ENCODE measurements around the gene NPIPB6.
"Not testable (repeated sequence)": the region's sequence is repeated elsewhere in the genome, so short reads cannot be mapped to it uniquely, and the experiment has no call there.

DNA sequence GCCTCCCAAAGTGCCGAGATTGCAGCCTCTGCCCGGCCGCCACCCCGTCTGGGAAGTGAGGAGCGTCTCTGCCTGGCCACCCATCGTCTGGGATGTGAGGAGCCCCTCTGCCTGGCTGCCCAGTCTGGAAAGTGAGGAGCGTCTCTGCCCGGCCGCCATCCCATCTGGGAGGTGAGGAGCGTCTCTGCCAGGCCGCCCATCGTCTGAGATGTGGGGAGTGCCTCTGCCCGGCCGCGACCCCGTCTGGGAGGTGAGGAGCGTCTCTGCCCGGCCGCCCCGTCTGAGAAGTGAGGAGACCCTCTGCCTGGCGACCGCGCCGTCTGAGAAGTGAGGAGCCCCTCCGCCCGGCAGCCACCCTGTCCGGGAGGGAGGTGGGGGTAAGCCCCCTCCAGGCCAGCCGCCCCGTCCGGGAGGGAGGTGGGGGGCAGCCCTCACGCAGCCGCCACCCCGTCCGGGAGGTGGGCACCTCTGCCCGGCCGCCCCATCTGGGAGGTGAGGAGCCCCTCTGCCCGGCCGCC, 13.9 kb upstream of the NPIPB6 start:
- not testable (repeated sequence) for TF ChIP-seq POLR2A (IDR thresholded peaks at IDR 0.05)
- TF ChIP-seq, protein P1, sequence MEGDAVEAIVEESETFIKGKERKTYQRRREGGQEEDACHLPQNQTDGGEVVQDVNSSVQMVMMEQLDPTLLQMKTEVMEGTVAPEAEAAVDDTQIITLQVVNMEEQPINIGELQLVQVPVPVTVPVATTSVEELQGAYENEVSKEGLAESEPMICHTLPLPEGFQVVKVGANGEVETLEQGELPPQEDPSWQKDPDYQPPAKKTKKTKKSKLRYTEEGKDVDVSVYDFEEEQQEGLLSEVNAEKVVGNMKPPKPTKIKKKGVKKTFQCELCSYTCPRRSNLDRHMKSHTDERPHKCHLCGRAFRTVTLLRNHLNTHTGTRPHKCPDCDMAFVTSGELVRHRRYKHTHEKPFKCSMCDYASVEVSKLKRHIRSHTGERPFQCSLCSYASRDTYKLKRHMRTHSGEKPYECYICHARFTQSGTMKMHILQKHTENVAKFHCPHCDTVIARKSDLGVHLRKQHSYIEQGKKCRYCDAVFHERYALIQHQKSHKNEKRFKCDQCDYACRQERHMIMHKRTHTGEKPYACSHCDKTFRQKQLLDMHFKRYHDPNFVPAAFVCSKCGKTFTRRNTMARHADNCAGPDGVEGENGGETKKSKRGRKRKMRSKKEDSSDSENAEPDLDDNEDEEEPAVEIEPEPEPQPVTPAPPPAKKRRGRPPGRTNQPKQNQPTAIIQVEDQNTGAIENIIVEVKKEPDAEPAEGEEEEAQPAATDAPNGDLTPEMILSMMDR (IDR thresholded peaks at IDR 0.05), result not testable (repeated sequence)
